ENCODE data around the gene NOL12.
"Not testable (repeated sequence)": the region's sequence is repeated elsewhere in the genome, so short reads cannot be mapped to it uniquely, and the experiment has no call there.

NOL12 gene

DNA sequence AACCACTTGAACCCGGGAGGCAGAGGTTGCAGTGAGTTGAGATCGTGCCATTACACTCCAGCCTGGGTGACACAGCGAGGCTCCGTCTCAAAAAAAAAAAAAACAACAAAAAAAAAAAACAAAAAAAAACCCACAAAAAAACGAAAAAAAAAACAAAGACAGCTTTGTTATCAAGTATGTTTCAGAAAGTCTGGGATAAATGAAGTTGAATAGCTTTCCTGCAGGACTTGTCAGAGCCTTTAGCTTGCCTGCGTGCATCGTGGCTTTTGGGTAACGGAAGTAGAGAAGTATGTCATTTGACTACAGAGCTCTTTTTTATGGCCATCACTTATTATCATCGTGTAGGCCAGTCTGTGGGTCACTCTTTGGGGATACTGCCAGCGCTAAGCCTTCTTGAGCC, 25.3 kb downstream of the NOL12 start:
- H3K9me3 ChIP-seq (ENCODE audit: severe bottlenecking) = no peaks in the 10 kb centered on the region
- H3K4me3 ChIP-seq (ENCODE audit: severe bottlenecking) = no peak overlapping the region
- no peaks in the 10 kb centered on the region for H3K36me3 ChIP-seq (ENCODE audit: low read depth)
- DNase-seq (ENCODE audit: low spot score) = no peak
- H3K4me1 ChIP-seq (ENCODE audit: insufficient read depth, poor library complexity, severe bottlenecking) = no peaks in the 10 kb centered on the region
- ATAC-seq (ENCODE audit: low read depth) = no peak
- no peak overlapping the region for H3K27ac ChIP-seq (ENCODE audit: poor library complexity, severe bottlenecking)
- H3K27me3 ChIP-seq (ENCODE audit: insufficient read depth, poor library complexity, severe bottlenecking) = no peaks in the 10 kb centered on the region
- TF ChIP-seq, protein P1, sequence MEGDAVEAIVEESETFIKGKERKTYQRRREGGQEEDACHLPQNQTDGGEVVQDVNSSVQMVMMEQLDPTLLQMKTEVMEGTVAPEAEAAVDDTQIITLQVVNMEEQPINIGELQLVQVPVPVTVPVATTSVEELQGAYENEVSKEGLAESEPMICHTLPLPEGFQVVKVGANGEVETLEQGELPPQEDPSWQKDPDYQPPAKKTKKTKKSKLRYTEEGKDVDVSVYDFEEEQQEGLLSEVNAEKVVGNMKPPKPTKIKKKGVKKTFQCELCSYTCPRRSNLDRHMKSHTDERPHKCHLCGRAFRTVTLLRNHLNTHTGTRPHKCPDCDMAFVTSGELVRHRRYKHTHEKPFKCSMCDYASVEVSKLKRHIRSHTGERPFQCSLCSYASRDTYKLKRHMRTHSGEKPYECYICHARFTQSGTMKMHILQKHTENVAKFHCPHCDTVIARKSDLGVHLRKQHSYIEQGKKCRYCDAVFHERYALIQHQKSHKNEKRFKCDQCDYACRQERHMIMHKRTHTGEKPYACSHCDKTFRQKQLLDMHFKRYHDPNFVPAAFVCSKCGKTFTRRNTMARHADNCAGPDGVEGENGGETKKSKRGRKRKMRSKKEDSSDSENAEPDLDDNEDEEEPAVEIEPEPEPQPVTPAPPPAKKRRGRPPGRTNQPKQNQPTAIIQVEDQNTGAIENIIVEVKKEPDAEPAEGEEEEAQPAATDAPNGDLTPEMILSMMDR (IDR thresholded peaks at IDR 0.05; ENCODE audit: poor library complexity, severe bottlenecking) = no peak

DNA sequence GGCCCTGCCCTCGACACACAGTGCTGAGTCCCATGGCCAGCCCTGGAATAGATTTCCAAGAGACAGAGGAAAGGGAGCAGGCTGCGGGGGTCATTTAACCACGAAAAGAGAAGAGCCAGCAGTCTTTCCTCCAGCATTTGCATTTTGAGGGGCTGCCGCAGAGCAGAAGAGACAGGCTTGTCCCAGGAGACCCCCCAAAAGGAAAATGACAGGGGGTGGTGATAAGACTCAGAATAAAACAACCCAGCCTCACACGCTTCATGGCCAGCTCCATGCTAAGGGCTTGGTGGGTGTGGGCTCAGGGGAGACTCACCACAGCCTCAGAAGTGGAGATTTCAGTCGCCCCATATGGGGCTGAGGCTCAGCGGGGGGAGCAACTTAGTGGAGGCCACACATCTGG, 27.6 kb downstream of the NOL12 start:
- no peak overlapping the region for H3K4me3 ChIP-seq (ENCODE audit: severe bottlenecking)
- H3K4me1 ChIP-seq (ENCODE audit: insufficient read depth, poor library complexity, severe bottlenecking) = no peaks in the 10 kb centered on the region
- H3K36me3 ChIP-seq (ENCODE audit: low read depth) = no peaks in the 10 kb centered on the region
- TF ChIP-seq, protein P1 (IDR thresholded peaks at IDR 0.05; ENCODE audit: poor library complexity, severe bottlenecking) = no peak
- H3K27me3 ChIP-seq (ENCODE audit: insufficient read depth, poor library complexity, severe bottlenecking) = no peaks in the 10 kb centered on the region
- no peak overlapping the region for H3K27ac ChIP-seq (ENCODE audit: poor library complexity, severe bottlenecking)
- no peaks in the 10 kb centered on the region for H3K9me3 ChIP-seq (ENCODE audit: severe bottlenecking)
- ATAC-seq (ENCODE audit: low read depth) = no peak
- DNase-seq (ENCODE audit: low spot score) = no peak

DNA sequence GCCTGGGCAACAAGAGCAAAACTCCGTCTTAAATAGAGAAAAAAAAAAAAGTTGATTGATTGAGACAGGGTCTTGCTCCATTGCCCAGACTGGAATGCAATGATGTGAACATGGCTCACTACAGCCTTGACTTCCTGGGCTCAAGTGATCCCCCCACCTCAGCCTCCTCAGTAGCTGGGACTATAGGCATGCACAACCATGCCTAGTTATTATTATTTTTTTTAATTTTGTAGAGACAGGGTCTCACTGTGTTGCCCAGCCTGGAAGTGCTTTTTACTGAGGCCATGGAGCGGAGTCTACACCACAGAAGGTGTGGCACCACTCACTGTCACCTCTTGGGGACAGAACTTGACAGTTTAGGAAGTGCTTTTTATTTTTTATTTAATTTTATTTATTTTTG, 28.5 kb downstream of the NOL12 start:
- TF ChIP-seq, protein P1 (IDR thresholded peaks at IDR 0.05; ENCODE audit: poor library complexity, severe bottlenecking) = no peak
- no peaks in the 10 kb centered on the region for H3K36me3 ChIP-seq (ENCODE audit: low read depth)
- no peaks in the 10 kb centered on the region for H3K9me3 ChIP-seq (ENCODE audit: severe bottlenecking)
- no peak overlapping the region for H3K27ac ChIP-seq (ENCODE audit: poor library complexity, severe bottlenecking)
- H3K4me3 ChIP-seq (ENCODE audit: severe bottlenecking) = no peak overlapping the region
- no peaks in the 10 kb centered on the region for H3K4me1 ChIP-seq (ENCODE audit: insufficient read depth, poor library complexity, severe bottlenecking)
- no peak for ATAC-seq (ENCODE audit: low read depth)
- H3K27me3 ChIP-seq (ENCODE audit: insufficient read depth, poor library complexity, severe bottlenecking) = no peaks in the 10 kb centered on the region
- no peak for DNase-seq (ENCODE audit: low spot score)

DNA sequence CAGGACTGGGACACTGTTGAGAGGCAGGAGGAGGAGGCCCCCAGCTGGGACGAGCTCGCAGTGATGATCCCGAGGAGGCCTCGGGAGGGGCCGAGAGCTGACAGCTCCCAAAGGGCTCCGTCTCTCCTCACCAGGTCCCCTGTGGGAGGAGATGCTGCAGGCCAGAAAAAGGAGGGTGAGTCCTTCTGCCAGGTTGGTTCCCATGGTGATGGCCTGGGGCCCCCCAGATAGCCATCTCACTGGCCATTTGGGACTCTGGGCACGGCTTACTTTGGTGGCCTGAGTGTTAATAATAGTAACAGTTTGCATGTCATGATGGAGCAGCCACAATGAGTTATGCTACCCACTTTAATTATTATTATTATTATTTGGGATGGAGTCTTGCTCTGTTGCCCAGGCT, 29.6 kb downstream of the NOL12 start:
- Histone ChIP-seq H3K27me3 (ENCODE audit: insufficient read depth, poor library complexity, severe bottlenecking) (no peaks in the 10 kb centered on the region), H3K36me3 (ENCODE audit: low read depth) (no peaks in the 10 kb centered on the region), H3K4me3 (ENCODE audit: severe bottlenecking) (no peak overlapping the region), H3K9me3 (ENCODE audit: severe bottlenecking) (no peaks in the 10 kb centered on the region), H3K4me1 (ENCODE audit: insufficient read depth, poor library complexity, severe bottlenecking) (no peaks in the 10 kb centered on the region), H3K27ac (ENCODE audit: poor library complexity, severe bottlenecking) (no peak overlapping the region)
- ATAC-seq (ENCODE audit: low read depth) (no peak), DNase-seq (ENCODE audit: low spot score) (no peak)
- TF ChIP-seq, protein P1 (IDR thresholded peaks at IDR 0.05; ENCODE audit: poor library complexity, severe bottlenecking) = no peak

DNA sequence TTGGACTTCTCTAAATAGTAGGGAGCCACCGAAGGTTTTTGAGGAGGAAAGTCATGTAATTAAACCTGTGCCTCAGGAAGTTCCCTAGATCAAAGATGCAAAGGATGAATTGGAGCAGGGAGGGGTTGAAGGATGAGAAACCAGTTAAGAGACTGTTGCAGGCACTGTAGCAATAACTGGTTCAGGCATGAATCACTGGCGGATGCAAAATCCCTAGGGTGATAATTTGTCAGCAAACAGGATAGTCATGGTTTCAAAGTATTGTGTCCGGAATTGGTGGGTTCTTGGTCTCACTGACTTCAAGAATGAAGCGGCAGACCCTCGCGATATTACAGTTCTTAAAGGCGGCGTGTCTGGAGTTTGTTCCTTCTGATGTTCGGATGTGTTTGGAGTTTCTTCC, 30.6 kb downstream of the NOL12 start:
- ATAC-seq (ENCODE audit: low read depth) (peak; percentile 82), DNase-seq (ENCODE audit: low spot score) (no peak)
- Histone ChIP-seq H3K36me3 (ENCODE audit: low read depth) (no peaks in the 10 kb centered on the region), H3K4me3 (ENCODE audit: severe bottlenecking) (no peak overlapping the region), H3K9me3 (ENCODE audit: severe bottlenecking) (no peaks in the 10 kb centered on the region), H3K27ac (ENCODE audit: poor library complexity, severe bottlenecking) (no peak overlapping the region), H3K27me3 (ENCODE audit: insufficient read depth, poor library complexity, severe bottlenecking) (no peaks in the 10 kb centered on the region), H3K4me1 (ENCODE audit: insufficient read depth, poor library complexity, severe bottlenecking) (no peaks in the 10 kb centered on the region)
- TF ChIP-seq, protein P1 (IDR thresholded peaks at IDR 0.05; ENCODE audit: poor library complexity, severe bottlenecking) = no peak

DNA sequence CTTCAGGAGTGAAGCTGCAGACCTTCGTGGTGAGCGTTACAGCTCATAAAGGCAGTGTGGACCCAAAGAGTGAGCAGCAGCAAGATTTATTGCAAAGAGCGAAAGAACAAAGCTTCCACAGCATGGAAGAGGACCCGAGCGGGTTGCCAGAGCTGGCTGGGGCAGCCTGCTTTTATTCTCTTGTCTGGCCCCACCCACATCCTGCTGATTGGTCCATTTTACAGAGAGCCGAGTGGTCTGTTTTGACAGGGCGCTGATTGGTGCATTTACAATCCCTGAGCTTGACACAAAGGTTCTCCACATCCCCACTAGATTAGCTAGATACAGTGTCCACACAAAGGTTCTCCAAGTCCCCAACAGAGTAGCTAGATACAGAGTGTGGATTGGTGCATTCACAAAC, 31.1 kb downstream of the NOL12 start:
- H3K4me3 ChIP-seq (ENCODE audit: severe bottlenecking); H3K27ac ChIP-seq (ENCODE audit: poor library complexity, severe bottlenecking); DNase-seq (ENCODE audit: low spot score); ATAC-seq (ENCODE audit: low read depth); H3K9me3 ChIP-seq (ENCODE audit: severe bottlenecking); H3K27me3 ChIP-seq (ENCODE audit: insufficient read depth, poor library complexity, severe bottlenecking); H3K36me3 ChIP-seq (ENCODE audit: low read depth); H3K4me1 ChIP-seq (ENCODE audit: insufficient read depth, poor library complexity, severe bottlenecking): not testable (repeated sequence)

DNA sequence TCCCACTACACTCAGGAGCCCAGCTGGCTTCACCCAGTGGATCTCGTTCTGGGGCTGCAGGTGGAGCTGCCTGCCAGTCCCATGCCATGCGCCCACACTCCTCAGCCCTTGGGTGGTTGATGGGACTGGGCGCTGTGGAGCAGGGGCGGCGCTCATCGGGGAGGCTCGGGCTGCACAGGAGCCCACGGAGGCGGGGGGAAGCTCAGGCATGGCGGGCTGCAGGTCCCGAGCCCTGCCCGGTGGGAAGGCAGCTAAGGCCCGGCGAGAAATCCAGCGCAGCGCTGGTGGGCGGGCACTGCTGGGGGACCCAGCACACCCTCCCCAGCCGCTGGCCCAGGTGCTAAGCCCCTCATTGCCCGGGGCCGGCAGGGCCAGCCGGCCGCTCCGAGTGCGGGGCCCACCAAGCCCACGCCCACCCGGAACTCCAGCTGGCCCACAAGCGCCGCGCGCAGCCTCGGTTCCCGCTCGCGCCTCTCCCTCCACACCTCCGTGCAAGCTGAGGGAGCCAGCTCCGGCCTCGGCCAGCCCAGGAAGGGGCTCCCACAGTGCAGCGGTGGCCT, 31.7 kb downstream of the NOL12 start:
- H3K4me3 ChIP-seq (ENCODE audit: severe bottlenecking); H3K27ac ChIP-seq (ENCODE audit: poor library complexity, severe bottlenecking); H3K4me1 ChIP-seq (ENCODE audit: insufficient read depth, poor library complexity, severe bottlenecking); H3K9me3 ChIP-seq (ENCODE audit: severe bottlenecking); H3K36me3 ChIP-seq (ENCODE audit: low read depth); H3K27me3 ChIP-seq (ENCODE audit: insufficient read depth, poor library complexity, severe bottlenecking); ATAC-seq (ENCODE audit: low read depth); DNase-seq (ENCODE audit: low spot score): not testable (repeated sequence)

Data from RWPE2 (cell line).